GM23338 (cell line): Measurements from ENCODE around the gene PCBP3. TPM values are rescaled to one million over a fixed set of nuclear protein-coding genes. Genes with fewer than 3 reads are reported as not detected.

ENCODE experiments used
- ATAC-seq: fragments of 200-7000 bp; cut with Tn5 transposase; 3 replicates; pipeline ENCODE4 v1.9.1; 2020
- DNase-seq: peaks from one replicate; pipeline ENCODE4 v3.0.0-alpha.2; 2015; ENCODE audit warnings: low spot score
- H2AFZ ChIP-seq: fragments of 200-600 bp; sonication (generic); 2 replicates; pipeline ENCODE4 v1.8.0; 2016; ENCODE audit warnings: antibody characterized with exemption, mild to moderate bottlenecking, moderate library complexity
- H3F3A ChIP-seq: fragments of 200-600 bp; sonication (generic); replicated peaks from 2 replicates; pipeline ENCODE4 v1.8.0; 2017; ENCODE audit warnings: antibody characterized with exemption, mixed run types, low read depth
- H3K27ac ChIP-seq: fragments of 200-600 bp; sonication (generic); 2 replicates; pipeline ENCODE4 v1.6.1; 2016; ENCODE audit warnings: low read depth
- H3K27me3 ChIP-seq: fragments of 200-600 bp; sonication (generic); 2 replicates; pipeline ENCODE4 v1.8.0; 2016; ENCODE audit warnings: mild to moderate bottlenecking, mixed run types, moderate library complexity; ENCODE audit not compliant: insufficient read depth
- H3K36me3 ChIP-seq: fragments of 200-600 bp; sonication (generic); 2 replicates; pipeline ENCODE4 v1.8.0; 2016; ENCODE audit warnings: mild to moderate bottlenecking; ENCODE audit not compliant: insufficient read depth
- H3K4me1 ChIP-seq: fragments of 200-600 bp; sonication (generic); 2 replicates; pipeline ENCODE4 v1.8.0; 2016; ENCODE audit warnings: mild to moderate bottlenecking, moderate library complexity; ENCODE audit not compliant: insufficient read depth
- H3K4me2 ChIP-seq: fragments of 200-600 bp; sonication (generic); 2 replicates; pipeline ENCODE4 v1.7.1; 2017; ENCODE audit warnings: mixed run types
- H3K4me3 ChIP-seq: fragments of 200-600 bp; sonication (generic); 2 replicates; pipeline ENCODE4 v1.6.1; 2016; ENCODE audit warnings: mixed run types
- H3K79me2 ChIP-seq: fragments of 200-600 bp; sonication (generic); replicated peaks from 2 replicates; pipeline ENCODE4 v1.8.0; 2017; ENCODE audit warnings: mild to moderate bottlenecking; ENCODE audit not compliant: insufficient read depth
- H3K9me2 ChIP-seq: fragments of 200-600 bp; sonication (generic); 2 replicates; pipeline ENCODE4 v1.8.0; 2017; ENCODE audit not compliant: insufficient read depth
- H4K20me1 ChIP-seq: fragments of 200-600 bp; sonication (generic); replicated peaks from 2 replicates; pipeline ENCODE4 v1.8.0; 2017; ENCODE audit warnings: mild to moderate bottlenecking; ENCODE audit not compliant: insufficient read depth
- H3K27ac Mint-ChIP-seq: 2 replicates; pipeline ENCODE4 v1.8.0; 2020; ENCODE audit warnings: inconsistent platforms, mild to moderate bottlenecking, moderate library complexity, mixed read lengths
- H3K27me3 Mint-ChIP-seq: 3 replicates; pipeline ENCODE4 v1.8.0; 2022; ENCODE audit warnings: low read depth, mild to moderate bottlenecking, moderate library complexity, mixed read lengths, inconsistent platforms; ENCODE audit not compliant: insufficient read depth, poor library complexity
- H3K36me3 Mint-ChIP-seq: 3 replicates; pipeline ENCODE4 v1.8.0; 2021; ENCODE audit warnings: low read depth, mild to moderate bottlenecking, inconsistent platforms, moderate library complexity, mixed read lengths
- H3K4me1 Mint-ChIP-seq: 3 replicates; pipeline ENCODE4 v1.8.0; 2020; ENCODE audit warnings: mild to moderate bottlenecking, inconsistent platforms, mixed read lengths
- H3K4me3 Mint-ChIP-seq: 3 replicates; pipeline ENCODE4 v1.8.0; 2021; ENCODE audit warnings: moderate library complexity, mild to moderate bottlenecking, inconsistent platforms, mixed read lengths
- H3K9me3 Mint-ChIP-seq: 3 replicates; pipeline ENCODE4 v1.8.0; 2020; ENCODE audit warnings: moderate library complexity, mild to moderate bottlenecking, inconsistent platforms, mixed read lengths
- CREB1 ChIP-seq: fragments of 250-450 bp; sonication (Bioruptor Pico); IDR thresholded peaks from 2 replicates; pipeline ENCODE4 v1.5.0; 2020; ENCODE audit warnings: low read depth, mild to moderate bottlenecking, moderate library complexity
- EZH2 ChIP-seq: fragments of 200-600 bp; sonication (generic); IDR thresholded peaks from one replicate; pipeline ENCODE4 v1.8.0; 2017; ENCODE audit warnings: antibody characterized with exemption, mild to moderate bottlenecking, low read depth; ENCODE audit not compliant: unreplicated experiment
- EZH2phosphoT487 ChIP-seq: fragments of 200-600 bp; sonication (generic); IDR thresholded peaks from one replicate; pipeline ENCODE4 v1.8.1; 2018; ENCODE audit warnings: antibody characterized with exemption; ENCODE audit not compliant: unreplicated experiment
- NANOG ChIP-seq: IDR thresholded peaks from 2 replicates; pipeline ENCODE4 v1.6.1; 2016; ENCODE audit warnings: antibody characterized with exemption, borderline replicate concordance
- POLR2AphosphoS5 ChIP-seq: IDR thresholded peaks from 2 replicates; pipeline ENCODE4 v1.6.1; 2016; ENCODE audit warnings: antibody characterized with exemption, low read depth
- STAT1 ChIP-seq: IDR thresholded peaks from one replicate; pipeline ENCODE4 v1.6.1; 2016; ENCODE audit warnings: antibody characterized with exemption; ENCODE audit not compliant: unreplicated experiment
- polyA plus RNA-seq: library from polyadenylated mRNA; unstranded; fragments of >200 nt; fragmentation: Nextera tagmentation; extraction: Ambion mirVana; gene quantifications from 2 replicates; pipeline ENCODE4 v1.2.1, GENCODE V29; 2016
- total RNA-seq: library from RNA; depleted of rRNA; stranded (reverse); fragments of >200 nt; shearing (Covaris generic); gene quantifications from 2 replicates; pipeline ENCODE4 v1.2.3, GENCODE V29; 2014
- TF ChIP-seq, protein P1 (sequence below): IDR thresholded peaks from 2 replicates; pipeline ENCODE4 v1.6.1; 2016; ENCODE audit warnings: antibody characterized with exemption
- TF ChIP-seq, protein P2 (sequence below): IDR thresholded peaks from one replicate; pipeline ENCODE4 v1.6.1; 2018; ENCODE audit warnings: antibody characterized with exemption; ENCODE audit not compliant: unreplicated experiment
- TF ChIP-seq, protein P3 (sequence below), 2 experiments: fragments of 200-600 bp in 1 of 2; sonication (generic) in 1 of 2; conservative IDR thresholded peaks; 2 replicates each; pipeline versions ENCODE4 v1.5.1 to v1.6.1; 2016 to 2017; ENCODE audit warnings: antibody characterized with exemption in 2 of 2, low read depth in 2 of 2, mild to moderate bottlenecking in 2 of 2, moderate library complexity in 1 of 2
- TF ChIP-seq, protein P4 (sequence below): fragments of 250-450 bp; sonication (Bioruptor Pico); IDR thresholded peaks from 2 replicates; pipeline ENCODE4 v1.5.0; 2020; ENCODE audit warnings: mild to moderate bottlenecking, moderate library complexity

Gene PCBP3
- total and polyA plus RNA-seq, 2 experiments from 2014 or later, result 7.1 to 9.1 TPM

DNA sequence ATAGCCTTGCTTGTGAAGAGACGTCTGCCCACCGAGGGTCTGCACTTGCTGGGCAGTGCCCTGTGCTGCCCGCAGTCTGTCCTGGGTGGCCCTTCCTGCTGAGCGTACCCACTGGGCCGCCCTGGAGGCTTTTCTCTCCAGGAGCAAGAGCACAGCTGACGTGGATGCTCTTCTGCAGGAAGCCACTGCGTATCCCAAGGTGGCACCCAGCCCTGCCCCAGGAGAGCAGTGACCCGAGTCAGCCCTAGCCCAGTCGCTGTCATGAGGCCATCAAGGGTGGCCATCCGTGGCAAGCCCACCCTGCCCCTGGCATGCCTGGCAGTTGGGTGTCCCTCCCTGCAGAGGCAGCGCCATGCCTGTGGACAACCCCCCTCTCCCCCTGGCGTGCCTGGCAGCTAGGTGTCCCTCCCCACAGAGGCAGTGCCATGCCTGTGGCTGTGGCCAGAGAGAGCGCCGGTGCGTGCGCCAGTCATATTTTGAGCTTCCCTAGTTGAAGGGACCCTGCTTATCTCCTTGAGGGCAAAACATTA, 286.8 kb downstream of the PCBP3 start:
- TF ChIP-seq, protein P1, sequence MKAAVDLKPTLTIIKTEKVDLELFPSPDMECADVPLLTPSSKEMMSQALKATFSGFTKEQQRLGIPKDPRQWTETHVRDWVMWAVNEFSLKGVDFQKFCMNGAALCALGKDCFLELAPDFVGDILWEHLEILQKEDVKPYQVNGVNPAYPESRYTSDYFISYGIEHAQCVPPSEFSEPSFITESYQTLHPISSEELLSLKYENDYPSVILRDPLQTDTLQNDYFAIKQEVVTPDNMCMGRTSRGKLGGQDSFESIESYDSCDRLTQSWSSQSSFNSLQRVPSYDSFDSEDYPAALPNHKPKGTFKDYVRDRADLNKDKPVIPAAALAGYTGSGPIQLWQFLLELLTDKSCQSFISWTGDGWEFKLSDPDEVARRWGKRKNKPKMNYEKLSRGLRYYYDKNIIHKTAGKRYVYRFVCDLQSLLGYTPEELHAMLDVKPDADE, result no peak
- TF ChIP-seq EZH2, result no peak
- TF ChIP-seq, protein P2, sequence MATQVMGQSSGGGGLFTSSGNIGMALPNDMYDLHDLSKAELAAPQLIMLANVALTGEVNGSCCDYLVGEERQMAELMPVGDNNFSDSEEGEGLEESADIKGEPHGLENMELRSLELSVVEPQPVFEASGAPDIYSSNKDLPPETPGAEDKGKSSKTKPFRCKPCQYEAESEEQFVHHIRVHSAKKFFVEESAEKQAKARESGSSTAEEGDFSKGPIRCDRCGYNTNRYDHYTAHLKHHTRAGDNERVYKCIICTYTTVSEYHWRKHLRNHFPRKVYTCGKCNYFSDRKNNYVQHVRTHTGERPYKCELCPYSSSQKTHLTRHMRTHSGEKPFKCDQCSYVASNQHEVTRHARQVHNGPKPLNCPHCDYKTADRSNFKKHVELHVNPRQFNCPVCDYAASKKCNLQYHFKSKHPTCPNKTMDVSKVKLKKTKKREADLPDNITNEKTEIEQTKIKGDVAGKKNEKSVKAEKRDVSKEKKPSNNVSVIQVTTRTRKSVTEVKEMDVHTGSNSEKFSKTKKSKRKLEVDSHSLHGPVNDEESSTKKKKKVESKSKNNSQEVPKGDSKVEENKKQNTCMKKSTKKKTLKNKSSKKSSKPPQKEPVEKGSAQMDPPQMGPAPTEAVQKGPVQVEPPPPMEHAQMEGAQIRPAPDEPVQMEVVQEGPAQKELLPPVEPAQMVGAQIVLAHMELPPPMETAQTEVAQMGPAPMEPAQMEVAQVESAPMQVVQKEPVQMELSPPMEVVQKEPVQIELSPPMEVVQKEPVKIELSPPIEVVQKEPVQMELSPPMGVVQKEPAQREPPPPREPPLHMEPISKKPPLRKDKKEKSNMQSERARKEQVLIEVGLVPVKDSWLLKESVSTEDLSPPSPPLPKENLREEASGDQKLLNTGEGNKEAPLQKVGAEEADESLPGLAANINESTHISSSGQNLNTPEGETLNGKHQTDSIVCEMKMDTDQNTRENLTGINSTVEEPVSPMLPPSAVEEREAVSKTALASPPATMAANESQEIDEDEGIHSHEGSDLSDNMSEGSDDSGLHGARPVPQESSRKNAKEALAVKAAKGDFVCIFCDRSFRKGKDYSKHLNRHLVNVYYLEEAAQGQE, result no peak
- no peak for TF ChIP-seq POLR2AphosphoS5
- TF ChIP-seq NANOG, result no peak
- no peak for TF ChIP-seq EZH2phosphoT487
- no peak for TF ChIP-seq CREB1 (CRISPR knock-in tag)
- no peak for TF ChIP-seq STAT1
- TF ChIP-seq, protein P3, sequence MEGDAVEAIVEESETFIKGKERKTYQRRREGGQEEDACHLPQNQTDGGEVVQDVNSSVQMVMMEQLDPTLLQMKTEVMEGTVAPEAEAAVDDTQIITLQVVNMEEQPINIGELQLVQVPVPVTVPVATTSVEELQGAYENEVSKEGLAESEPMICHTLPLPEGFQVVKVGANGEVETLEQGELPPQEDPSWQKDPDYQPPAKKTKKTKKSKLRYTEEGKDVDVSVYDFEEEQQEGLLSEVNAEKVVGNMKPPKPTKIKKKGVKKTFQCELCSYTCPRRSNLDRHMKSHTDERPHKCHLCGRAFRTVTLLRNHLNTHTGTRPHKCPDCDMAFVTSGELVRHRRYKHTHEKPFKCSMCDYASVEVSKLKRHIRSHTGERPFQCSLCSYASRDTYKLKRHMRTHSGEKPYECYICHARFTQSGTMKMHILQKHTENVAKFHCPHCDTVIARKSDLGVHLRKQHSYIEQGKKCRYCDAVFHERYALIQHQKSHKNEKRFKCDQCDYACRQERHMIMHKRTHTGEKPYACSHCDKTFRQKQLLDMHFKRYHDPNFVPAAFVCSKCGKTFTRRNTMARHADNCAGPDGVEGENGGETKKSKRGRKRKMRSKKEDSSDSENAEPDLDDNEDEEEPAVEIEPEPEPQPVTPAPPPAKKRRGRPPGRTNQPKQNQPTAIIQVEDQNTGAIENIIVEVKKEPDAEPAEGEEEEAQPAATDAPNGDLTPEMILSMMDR (conservative IDR thresholded peaks at IDR 0.05; ENCODE audit: low read depth in 2 of 2), result no peak
- TF ChIP-seq, protein P4, sequence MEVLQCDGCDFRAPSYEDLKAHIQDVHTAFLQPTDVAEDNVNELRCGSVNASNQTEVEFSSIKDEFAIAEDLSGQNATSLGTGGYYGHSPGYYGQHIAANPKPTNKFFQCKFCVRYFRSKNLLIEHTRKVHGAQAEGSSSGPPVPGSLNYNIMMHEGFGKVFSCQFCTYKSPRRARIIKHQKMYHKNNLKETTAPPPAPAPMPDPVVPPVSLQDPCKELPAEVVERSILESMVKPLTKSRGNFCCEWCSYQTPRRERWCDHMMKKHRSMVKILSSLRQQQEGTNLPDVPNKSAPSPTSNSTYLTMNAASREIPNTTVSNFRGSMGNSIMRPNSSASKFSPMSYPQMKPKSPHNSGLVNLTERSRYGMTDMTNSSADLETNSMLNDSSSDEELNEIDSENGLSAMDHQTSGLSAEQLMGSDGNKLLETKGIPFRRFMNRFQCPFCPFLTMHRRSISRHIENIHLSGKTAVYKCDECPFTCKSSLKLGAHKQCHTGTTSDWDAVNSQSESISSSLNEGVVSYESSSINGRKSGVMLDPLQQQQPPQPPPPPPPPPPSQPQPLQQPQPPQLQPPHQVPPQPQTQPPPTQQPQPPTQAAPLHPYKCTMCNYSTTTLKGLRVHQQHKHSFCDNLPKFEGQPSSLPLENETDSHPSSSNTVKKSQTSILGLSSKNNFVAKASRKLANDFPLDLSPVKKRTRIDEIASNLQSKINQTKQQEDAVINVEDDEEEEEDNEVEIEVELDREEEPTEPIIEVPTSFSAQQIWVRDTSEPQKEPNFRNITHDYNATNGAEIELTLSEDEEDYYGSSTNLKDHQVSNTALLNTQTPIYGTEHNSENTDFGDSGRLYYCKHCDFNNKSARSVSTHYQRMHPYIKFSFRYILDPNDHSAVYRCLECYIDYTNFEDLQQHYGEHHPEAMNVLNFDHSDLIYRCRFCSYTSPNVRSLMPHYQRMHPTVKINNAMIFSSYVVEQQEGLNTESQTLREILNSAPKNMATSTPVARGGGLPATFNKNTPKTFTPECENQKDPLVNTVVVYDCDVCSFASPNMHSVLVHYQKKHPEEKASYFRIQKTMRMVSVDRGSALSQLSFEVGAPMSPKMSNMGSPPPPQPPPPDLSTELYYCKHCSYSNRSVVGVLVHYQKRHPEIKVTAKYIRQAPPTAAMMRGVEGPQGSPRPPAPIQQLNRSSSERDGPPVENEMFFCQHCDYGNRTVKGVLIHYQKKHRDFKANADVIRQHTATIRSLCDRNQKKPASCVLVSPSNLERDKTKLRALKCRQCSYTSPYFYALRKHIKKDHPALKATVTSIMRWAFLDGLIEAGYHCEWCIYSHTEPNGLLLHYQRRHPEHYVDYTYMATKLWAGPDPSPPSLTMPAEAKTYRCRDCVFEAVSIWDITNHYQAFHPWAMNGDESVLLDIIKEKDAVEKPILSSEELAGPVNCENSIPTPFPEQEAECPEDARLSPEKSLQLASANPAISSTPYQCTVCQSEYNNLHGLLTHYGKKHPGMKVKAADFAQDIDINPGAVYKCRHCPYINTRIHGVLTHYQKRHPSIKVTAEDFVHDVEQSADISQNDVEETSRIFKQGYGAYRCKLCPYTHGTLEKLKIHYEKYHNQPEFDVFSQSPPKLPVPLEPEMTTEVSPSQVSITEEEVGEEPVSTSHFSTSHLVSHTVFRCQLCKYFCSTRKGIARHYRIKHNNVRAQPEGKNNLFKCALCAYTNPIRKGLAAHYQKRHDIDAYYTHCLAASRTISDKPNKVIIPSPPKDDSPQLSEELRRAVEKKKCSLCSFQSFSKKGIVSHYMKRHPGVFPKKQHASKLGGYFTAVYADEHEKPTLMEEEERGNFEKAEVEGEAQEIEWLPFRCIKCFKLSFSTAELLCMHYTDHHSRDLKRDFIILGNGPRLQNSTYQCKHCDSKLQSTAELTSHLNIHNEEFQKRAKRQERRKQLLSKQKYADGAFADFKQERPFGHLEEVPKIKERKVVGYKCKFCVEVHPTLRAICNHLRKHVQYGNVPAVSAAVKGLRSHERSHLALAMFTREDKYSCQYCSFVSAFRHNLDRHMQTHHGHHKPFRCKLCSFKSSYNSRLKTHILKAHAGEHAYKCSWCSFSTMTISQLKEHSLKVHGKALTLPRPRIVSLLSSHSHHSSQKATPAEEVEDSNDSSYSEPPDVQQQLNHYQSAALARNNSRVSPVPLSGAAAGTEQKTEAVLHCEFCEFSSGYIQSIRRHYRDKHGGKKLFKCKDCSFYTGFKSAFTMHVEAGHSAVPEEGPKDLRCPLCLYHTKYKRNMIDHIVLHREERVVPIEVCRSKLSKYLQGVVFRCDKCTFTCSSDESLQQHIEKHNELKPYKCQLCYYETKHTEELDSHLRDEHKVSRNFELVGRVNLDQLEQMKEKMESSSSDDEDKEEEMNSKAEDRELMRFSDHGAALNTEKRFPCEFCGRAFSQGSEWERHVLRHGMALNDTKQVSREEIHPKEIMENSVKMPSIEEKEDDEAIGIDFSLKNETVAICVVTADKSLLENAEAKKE (CRISPR knock-in tag), result no peak
- Histone ChIP-seq H4K20me1 (no peaks in the 10 kb centered on the region), H3K36me3 (no peaks in the 10 kb centered on the region), H3K4me1 (no peaks in the 10 kb centered on the region), H3K4me3 (no peak overlapping the region), H3K27me3 (no peaks in the 10 kb centered on the region), H2AFZ (no peak overlapping the region), H3K4me2 (no peak overlapping the region), H3K27ac (no peak overlapping the region), H3K79me2 (no peaks in the 10 kb centered on the region), H3F3A (no peaks in the 10 kb centered on the region), H3K9me2 (no peaks in the 10 kb centered on the region)
- H3K4me1 Mint-ChIP-seq, result no peaks in the 10 kb centered on the region; the same call in 2 of the 3 replicates
- DNase-seq (no peak), ATAC-seq (no peak)
- no peak overlapping the region for H3K27ac Mint-ChIP-seq
- H3K36me3 Mint-ChIP-seq, result peaks cover 14% of the 10 kb centered on the region
- H3K4me3 Mint-ChIP-seq, result no peak overlapping the region
- peaks cover 7% of the 10 kb centered on the region for H3K27me3 Mint-ChIP-seq
- peaks cover 27% of the 10 kb centered on the region for H3K9me3 Mint-ChIP-seq
